ENCODE results near the gene MFSD12.
"Not testable (repeated sequence)": the region's sequence is repeated elsewhere in the genome, so short reads cannot be mapped to it uniquely, and the experiment has no call there.

The MFSD12 gene

GRCh38 chr19:3584036-3584802, 26.8 kb upstream of the MFSD12 start:
- not testable (repeated sequence) for DNase-seq (ENCODE audit: low read depth in 2 of 2)

DNA sequence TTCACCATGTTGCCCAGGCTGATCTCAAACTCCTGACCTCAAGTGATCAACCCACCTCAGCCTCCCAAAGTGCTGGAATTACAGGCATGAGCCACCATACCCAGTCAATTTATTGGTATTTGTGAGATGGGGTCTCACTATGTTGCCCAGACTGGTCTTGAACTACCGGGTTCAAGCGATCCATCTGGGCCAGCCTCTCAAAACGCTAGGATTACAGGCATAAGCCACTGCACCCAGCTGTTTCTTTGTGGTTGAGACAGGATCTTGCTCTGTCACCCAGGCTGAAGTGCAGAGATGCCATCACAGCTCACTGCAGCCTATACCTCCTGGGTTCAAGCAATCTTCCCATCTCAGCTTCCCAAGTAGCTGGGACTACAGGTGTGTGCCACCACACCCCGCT, 24.4 kb upstream of the MFSD12 start:
- not testable (repeated sequence) for DNase-seq (ENCODE audit: low read depth in 2 of 2)

DNA sequence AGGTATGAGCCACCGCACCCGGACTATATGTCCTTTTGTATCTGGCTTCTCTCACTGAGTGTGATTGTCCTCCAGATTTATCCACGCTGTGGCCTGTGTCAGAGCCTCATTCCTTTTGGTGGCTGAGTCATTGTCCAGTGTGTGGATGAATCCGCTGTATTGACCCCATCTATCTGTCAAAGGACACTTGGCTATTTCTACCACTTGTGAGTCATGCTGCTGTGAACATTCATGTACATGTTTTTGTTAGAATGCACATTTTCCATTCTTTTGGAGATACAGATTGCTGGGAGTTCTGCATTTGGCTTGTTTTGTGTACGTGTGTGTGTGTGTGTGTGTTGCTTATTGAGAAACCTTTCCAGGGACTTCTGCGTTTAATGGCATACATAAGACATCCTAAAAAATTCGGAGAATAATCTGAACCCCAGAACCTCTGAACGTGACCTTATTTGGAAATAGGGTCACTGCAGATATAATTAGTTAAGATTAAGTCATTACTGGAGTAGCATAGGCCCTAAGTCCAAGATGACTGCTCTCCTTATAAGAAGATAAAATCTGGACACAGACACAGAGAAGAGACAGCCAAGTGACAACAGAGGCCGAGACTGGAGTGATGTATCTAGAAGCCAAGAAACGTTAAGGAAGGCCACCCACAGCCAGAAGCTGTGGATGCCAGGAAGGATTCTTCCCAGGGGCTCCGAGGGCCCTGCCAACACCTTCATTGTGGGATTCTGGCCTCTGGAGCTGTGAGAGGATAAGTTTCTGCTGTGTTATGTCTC, 23.0 kb upstream of the MFSD12 start:
- no peak for DNase-seq (ENCODE audit: low read depth in 2 of 2)

GRCh38 chr19:3578390-3578789, 21.0 kb upstream of the MFSD12 start:
- DNase-seq (ENCODE audit: low read depth in 2 of 2), result no peak

DNA sequence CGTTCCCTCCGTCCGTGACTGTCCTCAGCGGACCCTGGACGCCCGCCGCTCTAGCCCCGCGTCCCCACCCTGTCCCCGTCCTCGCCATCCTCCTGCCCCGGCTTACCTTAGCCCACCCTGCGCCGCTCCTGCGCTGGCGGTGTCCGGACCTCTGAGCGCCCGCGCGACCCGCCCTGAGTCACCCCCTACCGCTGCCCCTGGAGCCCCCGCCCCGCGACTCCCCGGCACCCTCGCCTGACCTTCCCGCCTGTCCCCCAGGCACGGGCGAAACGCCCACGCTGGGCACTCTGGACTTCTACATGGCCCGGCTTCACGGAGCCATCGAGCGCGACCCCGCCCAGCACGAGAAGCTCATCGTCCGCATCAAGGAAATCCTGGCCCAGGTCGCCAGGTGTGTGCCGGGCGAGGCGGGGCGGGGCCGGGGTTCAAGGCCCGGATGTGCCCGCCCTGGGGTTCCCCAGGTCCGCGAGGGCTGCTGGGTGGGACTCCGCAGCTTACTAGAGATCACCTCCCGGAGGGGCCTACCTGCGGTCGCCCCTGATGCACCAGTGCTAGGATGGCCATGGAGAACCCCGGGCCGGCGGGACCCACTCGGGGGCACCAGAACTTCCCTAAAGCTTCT, 20.4 kb upstream of the MFSD12 start:
- DNase-seq (ENCODE audit: low read depth in 2 of 2), result no peak

GRCh38 chr19:3576696-3577443, 19.5 kb upstream of the MFSD12 start:
- DNase-seq (ENCODE audit: low read depth in 2 of 2), result no peak

GRCh38 chr19:3575949-3576673, 18.7 kb upstream of the MFSD12 start:
- DNase-seq (ENCODE audit: low read depth in 2 of 2), result no peak

DNA sequence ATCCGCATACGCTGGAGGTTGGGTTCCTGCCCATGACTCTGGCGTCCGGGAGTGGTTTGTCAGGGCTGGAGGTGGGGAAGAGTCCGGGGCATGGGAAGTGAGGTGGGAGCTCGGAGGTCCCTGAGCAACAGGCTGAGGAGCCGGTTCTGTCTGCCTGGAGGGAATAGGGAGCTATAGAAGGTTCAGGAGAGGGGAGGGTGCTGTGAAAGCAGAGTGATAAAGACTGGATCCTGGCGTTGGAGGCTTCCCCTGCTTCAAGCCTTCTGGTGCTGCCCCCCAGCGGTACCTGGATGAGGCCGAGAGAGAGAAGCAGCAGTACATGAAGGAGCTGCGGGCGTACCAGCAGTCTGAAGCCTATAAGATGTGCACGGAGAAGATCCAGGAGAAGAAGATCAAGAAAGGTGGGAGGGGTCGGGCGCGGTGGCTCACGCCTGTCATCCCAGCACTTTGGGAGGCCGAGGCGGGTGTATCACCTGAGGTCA, 17.9 kb upstream of the MFSD12 start:
- no peak for DNase-seq (ENCODE audit: low read depth in 2 of 2)

DNA sequence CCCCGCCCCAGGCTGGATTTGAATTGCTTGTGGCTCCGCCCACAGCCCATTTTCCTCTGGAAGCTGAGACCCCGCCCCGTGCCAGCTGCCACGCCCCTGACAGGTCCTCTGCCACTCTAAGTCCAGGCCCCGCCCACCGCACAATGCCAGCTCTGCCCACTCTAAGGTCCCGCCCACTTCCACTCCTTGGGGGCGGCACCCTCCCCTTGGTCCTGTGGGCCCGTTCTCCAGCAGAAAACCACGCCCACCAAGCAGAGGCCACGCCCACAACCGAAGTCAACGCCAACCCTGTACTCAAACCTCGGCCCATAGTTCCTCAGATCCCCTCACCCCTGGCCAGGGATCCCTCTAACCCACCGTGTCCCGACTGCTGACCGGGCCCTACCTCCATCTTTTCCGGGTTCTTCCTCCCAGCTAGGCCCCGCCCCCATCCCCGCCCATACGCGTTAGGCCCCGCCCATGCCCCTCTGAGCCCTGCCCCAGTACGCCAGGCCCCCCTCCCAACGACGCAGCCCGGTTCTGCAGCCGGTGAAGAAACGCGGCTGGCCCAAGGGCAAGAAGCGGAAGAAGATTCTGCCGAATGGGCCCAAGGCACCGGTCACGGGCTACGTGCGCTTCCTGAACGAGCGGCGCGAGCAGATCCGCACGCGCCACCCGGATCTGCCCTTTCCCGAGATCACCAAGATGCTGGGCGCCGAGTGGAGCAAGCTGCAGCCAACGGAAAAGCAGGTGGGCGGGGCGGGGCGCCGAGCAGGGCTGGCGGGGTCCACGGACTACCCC, 16.7 kb upstream of the MFSD12 start:
- DNase-seq (ENCODE audit: low read depth in 2 of 2), result peak; percentile 61 to 91

DNA sequence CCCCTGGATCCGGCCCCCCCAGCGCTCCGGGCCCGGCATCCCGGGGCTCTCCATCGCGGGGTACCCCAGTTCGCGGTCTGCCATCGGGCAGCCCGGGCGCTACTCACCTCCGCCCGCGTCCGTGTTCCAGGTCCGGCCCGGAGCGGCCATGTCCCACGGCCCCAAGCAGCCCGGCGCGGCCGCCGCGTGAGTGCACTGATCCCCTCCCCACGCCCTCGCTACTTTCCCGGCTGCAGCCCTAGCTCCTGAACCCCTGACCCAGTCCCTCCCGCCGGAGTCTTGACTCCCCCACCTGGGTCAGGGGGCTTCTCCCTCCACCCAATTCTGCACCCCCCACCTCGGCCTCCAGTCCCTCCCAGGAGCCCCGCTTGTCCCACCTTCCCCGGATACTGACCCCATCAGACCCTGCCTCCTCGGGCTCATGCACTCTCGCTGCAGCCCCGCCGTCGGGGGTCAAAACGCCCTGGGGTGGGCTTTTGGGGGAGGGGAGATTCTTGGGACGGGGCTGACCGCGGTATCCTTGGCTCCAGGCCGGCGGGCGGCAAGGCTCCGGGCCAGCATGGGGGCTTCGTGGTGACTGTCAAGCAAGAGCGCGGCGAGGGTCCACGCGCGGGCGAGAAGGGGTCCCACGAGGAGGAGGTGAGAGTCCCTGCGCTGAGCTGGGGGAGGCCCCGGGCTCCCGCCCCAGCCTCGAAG, 15.9 kb upstream of the MFSD12 start:
- DNase-seq (ENCODE audit: low read depth in 2 of 2), result no peak

GRCh38 chr19:3572855-3573161, 15.4 kb upstream of the MFSD12 start, which contains the start of gene HMG20B:
Gene HMG20B, plus strand, starts transcription at chr19:3572944. Its CDS starts 366 bp downstream, at chr19:3573310.
- DNase-seq (ENCODE audit: low read depth in 2 of 2), result no peak

- DNase-seq (ENCODE audit: low read depth in 2 of 2), result peak; percentile 99
Measured at GRCh38 chr19:3572132-3572854, 14.9 kb upstream of the MFSD12 start.

DNA sequence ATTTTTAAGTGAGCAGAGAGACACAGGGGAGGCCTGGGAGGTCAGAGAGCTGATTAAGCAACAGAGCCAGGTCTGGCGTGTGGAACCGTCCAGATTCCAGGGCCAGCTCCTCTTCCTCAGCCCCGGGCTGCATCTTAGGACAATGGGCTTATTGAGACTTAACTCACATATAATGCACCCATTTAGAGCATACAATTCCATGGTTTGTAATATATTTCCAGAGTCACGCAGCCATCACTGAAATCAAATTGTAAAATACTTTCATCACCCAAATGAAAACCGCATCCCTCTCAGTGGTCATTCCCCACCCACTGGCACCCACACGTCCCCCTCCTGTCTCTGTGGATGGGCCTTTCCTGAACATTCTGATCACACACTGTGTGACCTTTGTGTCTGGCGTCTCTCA, 13.2 kb upstream of the MFSD12 start:
- DNase-seq (ENCODE audit: low read depth in 2 of 2), result no peak

DNA sequence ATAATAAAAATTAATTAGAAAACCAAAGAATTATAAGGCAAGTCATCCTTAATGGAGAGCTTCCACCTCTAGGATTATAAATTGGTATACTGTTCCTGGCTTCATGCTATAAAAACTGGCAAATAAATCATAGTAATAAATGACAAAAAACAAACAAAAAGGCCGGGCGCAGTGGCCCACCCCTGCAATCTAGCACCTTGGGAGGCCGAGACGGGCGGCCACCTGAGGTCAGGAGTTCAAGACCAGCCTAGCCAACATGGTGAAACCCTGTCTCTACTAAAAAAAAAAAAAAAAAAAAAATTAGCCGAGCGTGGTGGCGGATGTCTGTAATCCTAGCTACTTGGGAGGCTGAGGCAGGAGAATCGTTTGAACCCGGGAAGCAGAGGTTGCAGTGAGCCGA, 12.7 kb upstream of the MFSD12 start:
- not testable (repeated sequence) for DNase-seq (ENCODE audit: low read depth in 2 of 2)

- no peak for DNase-seq (ENCODE audit: low read depth in 2 of 2)
Measured at GRCh38 chr19:3565139-3565538, 7.8 kb upstream of the MFSD12 start.

DNA sequence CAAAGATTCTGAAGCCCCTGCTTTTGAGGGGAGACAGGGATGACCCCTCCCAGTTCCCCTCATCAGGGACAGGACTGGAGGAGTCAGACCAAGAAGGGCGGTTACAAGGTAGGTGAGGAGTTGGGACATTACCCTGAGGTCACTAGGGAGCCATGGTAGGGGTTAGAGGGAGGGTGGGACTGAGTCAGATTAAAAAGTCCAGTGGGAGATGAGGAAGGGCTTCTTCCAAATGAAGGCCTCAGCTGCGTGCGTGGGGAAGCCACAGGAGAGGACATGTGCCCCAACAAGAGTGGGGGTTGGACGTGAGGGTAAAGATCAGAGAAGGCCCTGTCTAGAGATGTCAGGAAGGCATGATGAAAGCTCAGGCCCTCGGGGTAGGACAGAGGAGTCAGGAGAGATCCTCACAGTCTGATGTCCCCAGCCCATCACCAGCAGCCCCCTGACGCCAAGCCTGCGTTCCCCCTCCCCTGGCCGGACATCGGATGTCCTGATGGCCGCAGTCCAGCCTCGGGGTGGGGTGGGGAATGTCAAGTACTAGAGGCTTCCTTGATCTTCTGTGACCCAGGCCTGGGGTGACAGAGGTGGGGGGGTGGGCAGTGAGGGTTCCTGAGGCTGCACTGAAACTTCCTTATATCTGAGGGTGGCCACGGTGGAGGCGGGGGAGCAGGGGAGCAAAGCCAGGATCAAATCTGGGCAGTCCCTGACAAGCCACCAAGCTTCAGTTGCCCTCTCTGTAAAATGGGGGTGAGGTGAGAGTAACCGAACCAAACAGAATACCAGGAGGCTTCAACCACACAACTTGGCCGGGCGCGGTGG, 6.5 kb upstream of the MFSD12 start:
- no peak for DNase-seq (ENCODE audit: low read depth in 2 of 2)

DNA sequence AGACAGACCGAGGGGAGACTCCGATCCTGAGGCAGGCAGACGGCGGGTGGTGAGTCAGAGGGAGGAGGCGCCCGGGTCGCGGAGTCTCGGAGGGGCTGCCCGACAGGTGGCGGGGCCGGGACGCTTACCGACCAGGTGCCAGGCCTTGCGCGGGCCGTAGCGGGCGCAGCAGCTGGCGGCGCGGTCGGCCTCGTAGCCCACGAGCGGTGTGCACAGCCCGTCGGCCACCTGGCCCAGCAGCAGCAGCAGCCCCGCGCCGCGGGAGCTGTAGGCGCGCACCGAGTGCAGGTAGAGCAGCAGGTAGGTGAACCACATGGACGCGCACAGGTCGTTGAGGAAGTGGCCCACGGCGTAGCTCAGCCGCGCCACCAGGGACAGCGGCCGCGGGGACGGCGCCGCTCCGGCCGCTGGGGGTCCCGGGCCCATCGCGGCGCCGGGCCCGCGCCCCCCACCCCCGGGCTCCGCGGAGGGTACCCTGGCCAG, 367 bp downstream of the MFSD12 start:
- DNase-seq (ENCODE audit: low read depth in 2 of 2), result peak; percentile 41 to 52

GRCh38 chr19:3556423-3556977, 886 bp downstream of the MFSD12 start:
- DNase-seq (ENCODE audit: low read depth in 2 of 2), result no peak

Data from stimulated activated CD4-positive, alpha-beta T cell treated with anti-CD3 and anti-CD28 coated beads, Interleukin-12 subunit alpha, Interleukin-12 subunit beta, amount 100 ng/mL, for 24 hours (primary cell).